GM23338 (cell line): ENCODE measurements around the gene PIEZO2. TPM values are rescaled to one million over a fixed set of nuclear protein-coding genes. Genes with fewer than 3 reads are reported as not detected.

ENCODE experiments used
- ATAC-seq: fragments of 200-7000 bp; cut with Tn5 transposase; 3 replicates; pipeline ENCODE4 v1.9.1; 2020
- DNase-seq: peaks from one replicate; pipeline ENCODE4 v3.0.0-alpha.2; 2015; ENCODE audit warnings: low spot score
- H2AFZ ChIP-seq: fragments of 200-600 bp; sonication (generic); 2 replicates; pipeline ENCODE4 v1.8.0; 2016; ENCODE audit warnings: antibody characterized with exemption, mild to moderate bottlenecking, moderate library complexity
- H3F3A ChIP-seq: fragments of 200-600 bp; sonication (generic); replicated peaks from 2 replicates; pipeline ENCODE4 v1.8.0; 2017; ENCODE audit warnings: antibody characterized with exemption, mixed run types, low read depth
- H3K27ac ChIP-seq: fragments of 200-600 bp; sonication (generic); 2 replicates; pipeline ENCODE4 v1.6.1; 2016; ENCODE audit warnings: low read depth
- H3K27me3 ChIP-seq: fragments of 200-600 bp; sonication (generic); 2 replicates; pipeline ENCODE4 v1.8.0; 2016; ENCODE audit warnings: mild to moderate bottlenecking, mixed run types, moderate library complexity; ENCODE audit not compliant: insufficient read depth
- H3K36me3 ChIP-seq: fragments of 200-600 bp; sonication (generic); 2 replicates; pipeline ENCODE4 v1.8.0; 2016; ENCODE audit warnings: mild to moderate bottlenecking; ENCODE audit not compliant: insufficient read depth
- H3K4me1 ChIP-seq: fragments of 200-600 bp; sonication (generic); 2 replicates; pipeline ENCODE4 v1.8.0; 2016; ENCODE audit warnings: mild to moderate bottlenecking, moderate library complexity; ENCODE audit not compliant: insufficient read depth
- H3K4me2 ChIP-seq: fragments of 200-600 bp; sonication (generic); 2 replicates; pipeline ENCODE4 v1.7.1; 2017; ENCODE audit warnings: mixed run types
- H3K4me3 ChIP-seq: fragments of 200-600 bp; sonication (generic); 2 replicates; pipeline ENCODE4 v1.6.1; 2016; ENCODE audit warnings: mixed run types
- H3K79me2 ChIP-seq: fragments of 200-600 bp; sonication (generic); replicated peaks from 2 replicates; pipeline ENCODE4 v1.8.0; 2017; ENCODE audit warnings: mild to moderate bottlenecking; ENCODE audit not compliant: insufficient read depth
- H3K9me2 ChIP-seq: fragments of 200-600 bp; sonication (generic); 2 replicates; pipeline ENCODE4 v1.8.0; 2017; ENCODE audit not compliant: insufficient read depth
- H4K20me1 ChIP-seq: fragments of 200-600 bp; sonication (generic); replicated peaks from 2 replicates; pipeline ENCODE4 v1.8.0; 2017; ENCODE audit warnings: mild to moderate bottlenecking; ENCODE audit not compliant: insufficient read depth
- H3K27ac Mint-ChIP-seq: 2 replicates; pipeline ENCODE4 v1.8.0; 2020; ENCODE audit warnings: inconsistent platforms, mild to moderate bottlenecking, moderate library complexity, mixed read lengths
- H3K27me3 Mint-ChIP-seq: 3 replicates; pipeline ENCODE4 v1.8.0; 2022; ENCODE audit warnings: low read depth, mild to moderate bottlenecking, moderate library complexity, mixed read lengths, inconsistent platforms; ENCODE audit not compliant: insufficient read depth, poor library complexity
- H3K36me3 Mint-ChIP-seq: 3 replicates; pipeline ENCODE4 v1.8.0; 2021; ENCODE audit warnings: low read depth, mild to moderate bottlenecking, inconsistent platforms, moderate library complexity, mixed read lengths
- H3K4me1 Mint-ChIP-seq: 3 replicates; pipeline ENCODE4 v1.8.0; 2020; ENCODE audit warnings: mild to moderate bottlenecking, inconsistent platforms, mixed read lengths
- H3K4me3 Mint-ChIP-seq: 3 replicates; pipeline ENCODE4 v1.8.0; 2021; ENCODE audit warnings: moderate library complexity, mild to moderate bottlenecking, inconsistent platforms, mixed read lengths
- H3K9me3 Mint-ChIP-seq: 3 replicates; pipeline ENCODE4 v1.8.0; 2020; ENCODE audit warnings: moderate library complexity, mild to moderate bottlenecking, inconsistent platforms, mixed read lengths
- CTCF ChIP-seq, 2 experiments: fragments of 200-600 bp in 1 of 2; sonication (generic) in 1 of 2; conservative IDR thresholded peaks; 2 replicates each; pipeline versions ENCODE4 v1.5.1 to v1.6.1; 2016 to 2017; ENCODE audit warnings: antibody characterized with exemption in 2 of 2, low read depth in 2 of 2, mild to moderate bottlenecking in 2 of 2, moderate library complexity in 1 of 2
- ETS1 ChIP-seq: IDR thresholded peaks from 2 replicates; pipeline ENCODE4 v1.6.1; 2016; ENCODE audit warnings: antibody characterized with exemption
- EZH2 ChIP-seq: fragments of 200-600 bp; sonication (generic); IDR thresholded peaks from one replicate; pipeline ENCODE4 v1.8.0; 2017; ENCODE audit warnings: antibody characterized with exemption, mild to moderate bottlenecking, low read depth; ENCODE audit not compliant: unreplicated experiment
- EZH2phosphoT487 ChIP-seq: fragments of 200-600 bp; sonication (generic); IDR thresholded peaks from one replicate; pipeline ENCODE4 v1.8.1; 2018; ENCODE audit warnings: antibody characterized with exemption; ENCODE audit not compliant: unreplicated experiment
- JUNB ChIP-seq: IDR thresholded peaks from one replicate; pipeline ENCODE4 v1.6.1; 2016; ENCODE audit warnings: antibody characterized with exemption; ENCODE audit not compliant: unreplicated experiment
- NANOG ChIP-seq: IDR thresholded peaks from 2 replicates; pipeline ENCODE4 v1.6.1; 2016; ENCODE audit warnings: antibody characterized with exemption, borderline replicate concordance
- POLR2AphosphoS5 ChIP-seq: IDR thresholded peaks from 2 replicates; pipeline ENCODE4 v1.6.1; 2016; ENCODE audit warnings: antibody characterized with exemption, low read depth
- REST ChIP-seq: IDR thresholded peaks from one replicate; pipeline ENCODE4 v1.6.1; 2018; ENCODE audit warnings: antibody characterized with exemption; ENCODE audit not compliant: unreplicated experiment
- STAT1 ChIP-seq: IDR thresholded peaks from one replicate; pipeline ENCODE4 v1.6.1; 2016; ENCODE audit warnings: antibody characterized with exemption; ENCODE audit not compliant: unreplicated experiment
- ZNF331 ChIP-seq: fragments of 250-450 bp; sonication (Bioruptor Pico); IDR thresholded peaks from 2 replicates; pipeline ENCODE4 v1.5.0; 2020; ENCODE audit warnings: low read depth, mild to moderate bottlenecking, moderate library complexity
- polyA plus RNA-seq: library from polyadenylated mRNA; unstranded; fragments of >200 nt; fragmentation: Nextera tagmentation; extraction: Ambion mirVana; gene quantifications from 2 replicates; pipeline ENCODE4 v1.2.1, GENCODE V29; 2016
- total RNA-seq: library from RNA; depleted of rRNA; stranded (reverse); fragments of >200 nt; shearing (Covaris generic); gene quantifications from 2 replicates; pipeline ENCODE4 v1.2.3, GENCODE V29; 2014

Gene PIEZO2
- total and polyA plus RNA-seq, 2 experiments from 2014 or later = 4.8 to 8.2 TPM

DNA sequence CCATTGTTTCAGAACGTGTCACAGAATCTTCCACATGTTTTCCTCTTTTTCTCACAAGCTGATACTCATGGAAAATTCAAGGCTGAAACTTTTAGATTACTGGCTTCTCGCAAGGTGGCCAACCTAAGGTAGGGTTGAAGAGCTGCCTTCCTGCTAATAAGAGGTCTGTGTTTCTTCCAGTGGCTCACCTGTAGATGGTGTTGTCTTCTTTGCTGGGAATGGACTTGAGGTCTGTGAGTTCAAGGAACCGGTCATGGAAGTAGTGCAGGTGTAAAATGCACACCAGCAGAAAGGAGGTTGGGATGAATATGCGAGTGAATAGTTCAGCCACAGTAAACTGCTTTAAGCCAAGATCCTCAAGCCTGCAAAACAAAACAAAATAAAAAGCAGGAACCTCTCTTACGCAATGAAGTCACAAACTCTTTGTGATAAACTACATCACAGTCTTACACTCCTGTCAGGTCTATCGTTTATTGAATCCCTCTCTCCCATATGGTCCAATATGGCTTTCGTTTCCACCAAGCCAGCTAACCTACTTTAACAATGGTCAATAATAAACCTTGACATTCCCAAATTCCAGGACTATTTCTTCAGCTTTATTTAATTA lies 364.7 kb downstream of the PIEZO2 start:
- no peak for TF ChIP-seq STAT1
- peak; percentile 12 to 55; a peak in 3 of 4 replicates for TF ChIP-seq CTCF (conservative IDR thresholded peaks at IDR 0.05; ENCODE audit: low read depth in 2 of 2)
- TF ChIP-seq EZH2phosphoT487 = no peak
- TF ChIP-seq ZNF331 = no peak

GRCh38 chr18:10783941-10784340 lies 365.4 kb downstream of the PIEZO2 start:
- Histone ChIP-seq H3K4me2 (no peak overlapping the region), H4K20me1 (no peaks in the 10 kb centered on the region; the same call in 1 of the 2 replicates), H3K4me1 (no peaks in the 10 kb centered on the region), H3K36me3 (no peaks in the 10 kb centered on the region), H3K9me2 (no peaks in the 10 kb centered on the region), H3K4me3 (no peak overlapping the region), H3F3A (no peaks in the 10 kb centered on the region), H3K27ac (no peak overlapping the region), H3K79me2 (no peaks in the 10 kb centered on the region), H3K27me3 (no peaks in the 10 kb centered on the region), H2AFZ (no peak overlapping the region)
- no peak overlapping the region for H3K27ac Mint-ChIP-seq
- ATAC-seq (no peak), DNase-seq (no peak)
- H3K36me3 Mint-ChIP-seq = peaks cover 4% of the 10 kb centered on the region; the same call in 1 of the 3 replicates
- no peaks in the 10 kb centered on the region for H3K4me1 Mint-ChIP-seq
- no peak overlapping the region for H3K4me3 Mint-ChIP-seq
- no peaks in the 10 kb centered on the region for H3K9me3 Mint-ChIP-seq
- no peaks in the 10 kb centered on the region for H3K27me3 Mint-ChIP-seq
- no peak for TF ChIP-seq POLR2AphosphoS5
- no peak for TF ChIP-seq EZH2phosphoT487
- TF ChIP-seq STAT1 = no peak
- TF ChIP-seq ETS1 = no peak
- TF ChIP-seq EZH2 = no peak
- no peak for TF ChIP-seq REST
- TF ChIP-seq NANOG = no peak
- TF ChIP-seq JUNB = no peak
- TF ChIP-seq CTCF (conservative IDR thresholded peaks at IDR 0.05; ENCODE audit: low read depth in 2 of 2) = no peak
- no peak for TF ChIP-seq ZNF331

More for the DNA sequence above, 364.7 kb downstream of the PIEZO2 start:
- Histone ChIP-seq H3K9me2 (no peaks in the 10 kb centered on the region), H3K36me3 (no peaks in the 10 kb centered on the region), H2AFZ (no peak overlapping the region), H3K4me1 (no peaks in the 10 kb centered on the region), H3K27ac (no peak overlapping the region), H3K27me3 (no peaks in the 10 kb centered on the region), H3K79me2 (no peaks in the 10 kb centered on the region), H3F3A (no peaks in the 10 kb centered on the region), H3K4me3 (no peak overlapping the region), H3K4me2 (no peak overlapping the region), H4K20me1 (no peaks in the 10 kb centered on the region; the same call in 1 of the 2 replicates)
- Mint-ChIP-seq H3K4me3 (no peak overlapping the region), H3K36me3 (peaks cover 4% of the 10 kb centered on the region; the same call in 1 of the 3 replicates), H3K9me3 (no peaks in the 10 kb centered on the region), H3K4me1 (no peaks in the 10 kb centered on the region), H3K27me3 (no peaks in the 10 kb centered on the region), H3K27ac (no peak overlapping the region)
- ATAC-seq = peak; percentile 32; the same call in 1 of the 3 replicates
- no peak for DNase-seq
